Hypothalamus (tissue), 51 donors: ENCODE data around the gene PAPOLB.

Experiments used
- DNase-seq, 51 donors: peaks; one replicate each; lab custom pipeline; 2025; lab: John Stamatoyannopoulos, UW

The PAPOLB gene

DNA sequence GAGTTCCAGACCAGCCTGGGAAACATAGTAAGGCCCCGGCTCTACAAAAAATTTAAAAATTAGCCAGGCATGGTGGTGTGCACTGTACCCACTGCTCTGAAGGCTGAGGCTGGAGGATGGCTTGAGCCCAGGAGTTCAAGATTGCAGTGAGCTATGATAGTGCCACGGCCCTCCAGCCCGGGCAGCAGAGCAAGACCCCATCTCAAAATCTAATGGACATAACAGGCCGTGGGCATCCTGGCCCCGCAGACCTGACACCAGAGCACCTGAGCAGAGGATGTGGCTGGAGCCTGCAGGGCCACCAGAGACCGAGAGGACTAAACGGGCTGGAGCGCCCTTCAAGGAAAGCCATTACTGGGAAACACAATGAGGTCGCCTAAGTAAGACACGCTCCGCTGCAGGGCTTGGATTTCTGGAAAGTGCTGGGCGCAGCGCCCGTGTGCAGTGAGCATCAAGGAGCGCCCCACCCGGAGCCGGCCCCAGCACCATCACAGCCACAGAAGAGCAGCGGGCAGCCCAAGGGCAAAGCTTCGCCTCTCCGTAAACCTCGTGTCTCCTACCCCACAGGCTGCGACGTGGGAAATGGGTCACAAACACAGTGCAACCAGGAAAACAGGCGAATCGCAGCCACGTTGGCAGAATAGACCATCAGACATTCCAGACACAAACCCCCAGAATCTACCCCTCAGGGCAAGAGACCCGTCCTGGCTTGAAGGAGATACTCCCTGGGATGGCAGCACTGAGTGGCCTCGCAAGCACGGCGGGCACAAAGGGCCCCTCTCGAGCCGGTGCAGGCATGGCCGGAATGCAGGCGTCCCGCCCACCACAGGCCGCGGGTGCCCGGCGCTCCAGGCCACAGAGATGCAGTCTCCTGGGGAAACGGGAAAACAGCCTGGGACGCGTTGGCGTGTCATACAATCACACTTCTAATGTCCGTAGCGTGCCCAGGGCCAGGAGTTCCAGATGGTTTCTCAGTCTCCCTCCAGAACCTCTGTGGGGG, 16.8 kb upstream of the PAPOLB start:
- peak in 3 of 51 donors; percentile 7 to 23 (median 19) for DNase-seq

DNA sequence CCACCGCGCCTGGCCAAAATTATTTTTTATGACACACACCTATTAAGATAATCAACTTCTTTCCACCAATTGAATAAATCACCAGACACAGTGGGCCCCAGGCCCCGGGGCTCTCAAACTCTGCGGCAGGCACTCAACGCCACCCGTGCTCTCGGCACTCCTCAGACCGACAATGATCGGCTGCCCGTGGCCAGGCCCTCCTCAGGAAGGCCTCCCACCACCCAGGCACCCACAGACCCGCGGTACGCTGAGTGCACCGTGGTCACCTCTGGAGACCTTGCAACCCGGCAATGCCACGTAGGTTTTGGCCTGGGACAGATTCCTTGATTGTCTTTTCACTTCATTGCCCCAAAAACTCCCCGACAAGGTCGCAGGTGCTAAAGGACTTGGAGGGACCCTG, 14.8 kb upstream of the PAPOLB start:
- DNase-seq: no peak

DNA sequence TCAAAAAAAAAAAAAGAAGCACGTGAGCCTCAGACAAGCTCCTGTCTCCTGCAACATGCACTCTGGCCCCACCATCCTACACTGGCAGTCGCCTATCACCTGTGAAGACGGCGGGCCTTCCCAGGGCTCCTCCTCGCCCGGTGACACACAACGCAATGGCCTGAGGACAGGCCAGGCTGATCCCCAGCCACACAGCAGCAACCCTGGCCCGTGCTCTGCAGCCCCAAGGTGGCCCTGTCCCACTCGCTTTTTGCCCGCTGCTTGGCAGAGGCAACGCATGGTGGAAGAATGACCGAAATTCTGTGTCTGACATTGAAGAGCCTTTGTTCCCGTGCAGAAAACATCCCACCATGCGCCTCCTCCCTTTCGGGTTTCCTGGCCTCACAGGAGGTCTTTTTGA, 13.6 kb upstream of the PAPOLB start:
- DNase-seq: no peak

- DNase-seq: no peak
These were observed 11.5 kb upstream of the PAPOLB start for GRCh38 chr7:4873071-4873944.

DNA sequence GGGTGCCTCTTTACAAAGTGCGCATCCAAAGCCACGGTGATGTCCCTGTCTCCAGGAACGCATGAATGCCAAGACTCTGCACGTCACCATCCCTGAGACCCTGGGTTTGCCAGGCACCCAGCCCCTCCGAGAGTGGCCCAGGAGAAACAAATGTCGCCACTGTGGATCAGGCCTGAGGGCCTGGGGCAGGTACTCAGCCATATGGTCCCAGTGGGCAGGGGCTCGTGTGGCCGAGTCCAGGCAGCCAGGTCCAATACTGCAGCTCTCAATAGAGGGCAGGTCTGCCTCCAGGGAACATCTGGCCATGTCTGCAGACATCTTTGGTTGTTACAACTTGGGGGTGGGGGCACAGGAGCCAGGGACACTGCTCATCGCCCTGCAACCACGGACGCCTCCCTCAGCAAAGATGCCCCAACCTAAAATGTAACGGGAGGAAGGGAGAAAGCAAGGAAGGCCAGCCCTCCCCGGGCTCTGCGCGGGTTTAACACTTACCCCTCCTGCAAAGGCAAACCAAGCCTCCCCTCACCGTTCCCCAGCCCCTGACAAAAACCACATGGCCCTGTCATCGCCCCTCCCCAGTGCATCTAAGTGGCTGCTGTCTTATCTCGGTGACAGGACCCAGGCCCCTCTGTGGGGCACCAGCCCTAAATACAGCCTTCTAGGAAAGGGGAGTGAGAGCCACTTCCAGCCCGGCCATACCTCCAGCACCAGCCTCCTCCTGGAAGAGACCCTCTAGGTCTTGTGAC, 10.3 kb upstream of the PAPOLB start:
- no peak for DNase-seq

DNA sequence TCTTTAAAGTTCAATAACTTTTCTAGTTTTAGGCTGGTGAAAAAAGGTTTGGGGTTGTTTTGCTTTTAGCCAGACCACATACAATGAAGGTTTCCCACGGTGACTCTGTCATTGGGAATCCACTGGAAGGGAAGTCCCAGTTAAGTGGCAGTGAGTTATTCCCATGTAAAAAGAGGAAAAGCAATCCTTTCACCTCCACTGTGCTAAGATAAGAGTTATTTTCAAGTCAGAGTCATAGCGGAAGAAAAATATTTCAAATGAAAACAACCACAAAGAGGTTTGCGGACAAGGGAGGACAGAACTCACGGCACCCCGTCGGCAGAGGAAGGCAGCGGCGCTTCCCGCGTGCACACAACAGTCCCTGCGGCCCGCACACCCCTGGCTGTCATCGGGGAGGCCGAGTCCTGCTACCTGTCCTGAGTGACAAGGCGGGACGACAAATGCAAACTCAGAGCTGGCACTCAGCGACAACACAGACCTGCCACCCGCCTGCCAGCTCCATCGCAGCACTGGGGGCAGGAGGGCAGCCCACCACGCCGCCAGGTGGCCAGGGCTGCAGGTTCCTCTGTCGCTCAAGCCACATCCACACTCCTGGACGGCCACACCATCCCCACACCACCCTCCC, 9.3 kb upstream of the PAPOLB start:
- DNase-seq: no peak

DNA sequence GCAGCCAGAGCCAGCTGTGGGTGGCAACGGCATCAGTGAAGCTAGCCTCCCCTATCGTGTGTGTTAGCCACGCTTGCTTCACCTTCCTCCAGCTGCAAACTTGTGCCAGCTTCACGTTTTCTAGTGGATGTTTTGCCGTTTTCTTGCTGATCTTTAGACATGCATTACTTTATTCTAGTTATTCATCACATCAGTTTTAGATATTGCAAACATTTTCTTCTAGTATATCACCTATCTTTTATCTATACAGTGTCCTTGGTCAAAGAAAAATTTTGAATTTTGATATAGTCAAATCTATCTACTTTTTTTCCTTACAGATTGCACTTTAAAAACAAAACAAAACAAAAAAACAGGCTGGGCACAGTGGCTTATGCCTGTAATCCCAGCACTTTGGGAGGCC, 6.7 kb upstream of the PAPOLB start:
- no peak for DNase-seq

DNA sequence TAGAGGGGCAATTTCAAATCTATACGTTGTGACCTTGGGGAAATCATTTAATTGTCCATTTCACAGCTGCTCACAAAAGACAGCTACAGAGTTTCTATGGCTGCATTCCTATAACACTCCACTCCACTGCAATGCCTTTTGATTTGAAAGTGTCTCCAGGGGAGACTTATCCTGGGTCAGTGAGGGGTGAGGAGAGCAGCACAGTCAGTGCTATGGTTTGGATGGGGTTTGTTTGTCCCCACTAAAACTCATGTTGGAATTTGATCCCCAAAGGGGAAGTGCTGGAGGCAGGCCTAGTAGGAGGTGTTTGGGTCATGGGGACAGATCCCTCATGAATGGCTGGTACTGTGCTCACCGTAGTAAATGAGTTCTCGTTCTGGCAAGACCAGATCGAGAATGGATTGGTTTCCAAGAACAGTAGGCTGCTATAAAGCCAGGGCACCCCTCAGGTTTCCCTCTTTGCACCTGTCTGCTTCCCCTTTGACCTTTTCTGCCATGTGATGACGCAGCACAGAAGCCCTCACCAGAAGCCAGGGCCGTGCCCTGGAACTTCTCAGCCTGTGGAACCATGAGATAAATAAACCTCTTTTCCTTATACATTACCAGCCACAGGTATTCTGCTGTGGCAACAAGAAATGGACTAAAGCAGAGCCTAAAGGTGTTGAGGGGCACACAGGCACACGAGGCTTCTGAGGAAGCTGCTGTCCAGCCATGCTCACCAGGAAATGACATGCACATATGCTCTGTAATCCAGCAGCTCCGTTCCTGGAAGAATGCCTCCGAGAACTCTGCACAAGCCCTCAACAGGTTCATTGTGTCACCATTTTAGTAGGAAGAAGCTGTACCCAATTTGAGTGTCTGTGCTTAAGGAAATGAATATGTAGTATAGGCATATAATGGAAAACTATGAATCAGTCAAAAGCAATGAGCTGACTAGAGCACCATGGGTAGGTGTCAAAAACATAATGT, 5.0 kb upstream of the PAPOLB start:
- DNase-seq: no peak

- no peak for DNase-seq
These were observed 326 bp upstream of the PAPOLB start for GRCh38 chr7:4862156-4862555.

DNA sequence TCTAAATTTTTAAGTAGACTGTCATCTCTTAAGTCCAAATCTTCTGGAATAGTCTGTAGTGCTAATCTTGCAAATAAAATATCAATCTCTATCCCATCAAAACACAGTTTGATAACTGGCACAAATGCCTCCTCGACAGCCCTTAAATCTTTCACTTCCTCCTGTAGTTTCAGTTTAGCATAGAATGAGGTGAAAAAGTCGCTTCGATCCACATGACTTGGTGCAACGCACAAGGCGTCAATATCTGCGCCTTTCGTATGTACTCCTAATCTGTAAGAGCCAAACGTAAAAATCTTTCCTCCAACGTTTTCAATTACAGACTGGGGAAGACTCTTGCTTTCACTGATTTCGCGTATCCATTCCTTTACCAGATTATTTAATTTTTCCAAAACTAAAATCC, 603 bp downstream of the PAPOLB start:
- DNase-seq: no peak

GRCh38 chr7:4857189-4857588, 4.6 kb downstream of the PAPOLB start:
- no peak for DNase-seq

GRCh38 chr7:4856336-4857057, 5.3 kb downstream of the PAPOLB start:
- no peak for DNase-seq

- no peak for DNase-seq
These were observed 6.9 kb downstream of the PAPOLB start for GRCh38 chr7:4854916-4855315.

DNA sequence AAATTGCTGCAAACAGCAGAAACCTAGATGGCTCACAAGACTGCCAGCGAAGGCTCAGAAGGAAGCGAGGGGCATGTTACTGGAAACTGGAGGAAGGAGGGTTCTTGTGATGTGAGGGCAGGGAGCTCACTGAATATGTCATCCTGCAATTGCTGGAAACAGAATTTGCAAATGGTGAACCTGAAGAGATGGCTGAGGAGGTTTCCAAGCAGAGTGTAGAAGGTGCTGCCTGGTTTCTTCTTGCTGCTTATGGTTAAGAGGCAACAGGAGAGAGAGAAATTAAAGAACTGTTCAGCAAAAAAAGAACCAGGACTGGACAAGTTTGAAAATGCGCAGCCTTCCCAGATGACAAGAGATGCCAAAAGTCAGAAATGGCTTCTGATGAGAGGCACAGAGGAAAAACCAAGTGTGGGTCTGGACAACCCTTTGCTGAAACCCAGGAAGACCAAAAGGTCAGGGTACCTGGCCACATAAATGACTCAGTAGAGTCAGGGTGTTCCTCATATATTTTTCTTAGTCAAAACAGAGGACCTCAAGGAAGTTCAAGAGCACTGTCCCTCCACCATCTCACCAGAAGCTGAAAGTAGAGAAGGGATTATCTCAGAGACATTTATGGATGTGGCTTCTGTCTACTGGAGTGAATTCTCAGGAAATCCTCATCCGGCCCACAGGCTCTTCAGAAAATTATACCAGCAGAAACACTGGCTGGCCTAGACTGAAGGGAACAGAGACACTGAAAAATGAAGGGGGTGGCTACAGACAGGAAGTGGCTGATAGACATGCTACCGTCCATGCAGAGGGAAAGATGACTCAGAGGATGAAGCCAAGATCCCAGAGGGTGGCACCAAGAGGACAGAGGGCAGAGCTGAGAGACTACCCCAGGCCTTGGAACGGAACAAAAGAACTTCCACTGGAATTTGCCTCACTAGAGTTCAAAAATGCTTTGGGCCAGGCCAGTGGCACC, 10.1 kb downstream of the PAPOLB start:
- DNase-seq: no peak

DNA sequence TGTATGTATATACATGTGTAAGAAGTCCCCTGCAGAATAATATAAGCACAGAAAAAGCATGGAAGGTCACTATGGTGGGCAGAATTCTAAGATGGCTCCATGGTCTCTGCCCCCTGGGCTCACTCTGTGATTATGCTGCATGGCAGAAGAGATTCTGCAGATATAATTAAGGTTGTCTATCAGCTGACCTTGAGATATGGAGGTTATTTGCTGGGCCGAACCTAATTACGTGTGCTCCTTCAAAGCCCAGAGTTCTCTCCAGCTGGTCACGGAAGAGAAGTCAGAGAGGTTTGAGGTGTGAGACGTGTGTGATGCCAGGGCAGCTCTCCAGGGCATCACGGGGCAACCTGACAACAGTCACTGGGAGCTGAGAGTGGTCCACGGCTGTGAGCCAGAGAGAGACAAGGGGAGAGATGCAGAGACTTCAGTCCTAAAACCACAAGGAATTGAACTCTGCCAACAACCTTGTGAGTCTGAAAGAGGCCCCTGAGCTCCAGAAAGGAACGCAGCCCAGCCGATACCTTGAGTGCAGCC, 11.5 kb downstream of the PAPOLB start:
- DNase-seq: no peak

DNA sequence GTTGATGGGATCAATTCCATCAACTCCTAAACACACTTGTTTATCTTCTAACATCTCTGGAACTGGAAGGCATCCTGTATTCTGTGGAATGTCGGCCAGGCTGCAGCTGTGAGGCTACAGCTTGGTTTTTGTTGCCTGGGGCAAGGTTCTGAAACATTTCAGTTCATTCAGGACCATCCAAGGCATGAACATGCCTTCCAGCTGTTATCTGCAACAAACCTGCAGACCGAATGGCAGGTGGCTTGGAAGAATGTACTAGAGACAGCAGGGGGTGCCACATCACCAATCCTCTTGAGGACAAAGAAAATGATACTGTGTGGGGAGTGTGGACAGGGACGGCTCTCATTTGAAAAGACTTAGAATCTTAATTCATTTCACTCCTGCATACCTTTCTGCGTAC, 12.4 kb downstream of the PAPOLB start:
- peak in 11 of 51 donors; percentile 7 to 58 (median 19) for DNase-seq

DNA sequence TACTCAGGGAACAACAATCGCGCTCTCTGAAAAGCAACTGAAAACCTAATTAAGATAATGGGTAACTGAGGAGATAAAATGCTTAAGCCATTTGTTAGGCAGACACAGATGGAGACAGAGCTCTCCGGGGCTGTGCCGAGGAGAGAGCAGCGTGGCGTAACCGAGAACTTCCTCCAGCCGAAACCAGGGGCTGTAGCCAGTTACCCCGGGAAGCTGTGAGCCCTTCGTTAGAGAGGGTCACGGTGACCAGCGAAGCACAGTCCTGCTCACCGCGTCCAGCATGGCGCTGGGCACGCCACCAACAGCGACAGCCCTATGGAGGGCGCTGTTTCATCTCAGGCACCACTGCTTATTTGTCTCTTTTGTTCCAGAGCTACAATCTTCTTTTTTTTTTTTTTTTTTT, 16.1 kb downstream of the PAPOLB start:
- peak in 17 of 51 donors; percentile 9 to 56 (median 27) for DNase-seq
